GM18873 (cell line): ENCODE measurements around the gene ORMDL1.
A peak's percentile ranks its signal among the peaks of the same experiment; 100 is the strongest.

Source experiments
- ATAC-seq: cut with Tn5 transposase; IDR thresholded peaks from one replicate; pipeline ENCODE4 v1.9.1; 2021; ENCODE audit warnings: mild to moderate bottlenecking, moderate library complexity, moderate number of reproducible peaks; ENCODE audit not compliant: unreplicated experiment, low FRiP score

ORMDL1 gene

GRCh38 chr2:189783927-189784867 is at the start of gene ORMDL1, which contains the start of gene PMS1:
Gene ORMDL1, minus strand, starts transcription at chr2:189784339. Its CDS starts 1,744 bp downstream, at chr2:189782595.
Gene PMS1, plus strand, starts transcription at chr2:189784450. Its CDS starts 7,360 bp downstream, at chr2:189791810.
- ATAC-seq = peak; percentile 96

GRCh38 chr2:189830510-189830909 is 46.4 kb upstream of the ORMDL1 start:
- ATAC-seq = no peak

- no peak for ATAC-seq
These were observed 45.1 kb upstream of the ORMDL1 start for GRCh38 chr2:189829102-189829833.

GRCh38 chr2:189826039-189826438 is 41.9 kb upstream of the ORMDL1 start:
- ATAC-seq = no peak

- no peak for ATAC-seq
These were observed 40.7 kb upstream of the ORMDL1 start for GRCh38 chr2:189824694-189825396.

- ATAC-seq = no peak
These were observed 38.0 kb upstream of the ORMDL1 start for GRCh38 chr2:189821953-189822748.

- no peak for ATAC-seq
These were observed 35.2 kb upstream of the ORMDL1 start for GRCh38 chr2:189819297-189819704.

GRCh38 chr2:189818249-189819038 is 34.3 kb upstream of the ORMDL1 start:
- ATAC-seq = no peak

GRCh38 chr2:189803431-189803830 is 19.3 kb upstream of the ORMDL1 start:
- no peak for ATAC-seq

- ATAC-seq = no peak
These were observed 18.3 kb upstream of the ORMDL1 start for GRCh38 chr2:189802396-189802912.

- ATAC-seq = no peak
These were observed 15.4 kb upstream of the ORMDL1 start for GRCh38 chr2:189799531-189799930.

GRCh38 chr2:189799030-189799331 is 14.8 kb upstream of the ORMDL1 start:
- ATAC-seq = no peak

GRCh38 chr2:189798312-189799029 is 14.3 kb upstream of the ORMDL1 start:
- peak; percentile 60 for ATAC-seq

GRCh38 chr2:189797902-189798301 is 13.8 kb upstream of the ORMDL1 start:
- ATAC-seq = no peak

GRCh38 chr2:189794310-189794709 is 10.2 kb upstream of the ORMDL1 start:
- ATAC-seq = no peak

GRCh38 chr2:189791338-189792042 is 7.4 kb upstream of the ORMDL1 start:
- ATAC-seq = no peak

- no peak for ATAC-seq
These were observed 650 bp downstream of the ORMDL1 start for GRCh38 chr2:189783451-189783926.

- no peak for ATAC-seq
These were observed 1.9 kb downstream of the ORMDL1 start for GRCh38 chr2:189782221-189782671.
